Measurements from ENCODE around the gene FBXL13. TPM values are rescaled to one million over a fixed set of nuclear protein-coding genes. Genes with fewer than 3 reads are reported as not detected.
"Not testable (repeated sequence)": the region's sequence is repeated elsewhere in the genome, so short reads cannot be mapped to it uniquely, and the experiment has no call there.

The FBXL13 gene
- total RNA-seq, 2 experiments from 2014 or later, result 0.32 to 0.83 TPM

DNA sequence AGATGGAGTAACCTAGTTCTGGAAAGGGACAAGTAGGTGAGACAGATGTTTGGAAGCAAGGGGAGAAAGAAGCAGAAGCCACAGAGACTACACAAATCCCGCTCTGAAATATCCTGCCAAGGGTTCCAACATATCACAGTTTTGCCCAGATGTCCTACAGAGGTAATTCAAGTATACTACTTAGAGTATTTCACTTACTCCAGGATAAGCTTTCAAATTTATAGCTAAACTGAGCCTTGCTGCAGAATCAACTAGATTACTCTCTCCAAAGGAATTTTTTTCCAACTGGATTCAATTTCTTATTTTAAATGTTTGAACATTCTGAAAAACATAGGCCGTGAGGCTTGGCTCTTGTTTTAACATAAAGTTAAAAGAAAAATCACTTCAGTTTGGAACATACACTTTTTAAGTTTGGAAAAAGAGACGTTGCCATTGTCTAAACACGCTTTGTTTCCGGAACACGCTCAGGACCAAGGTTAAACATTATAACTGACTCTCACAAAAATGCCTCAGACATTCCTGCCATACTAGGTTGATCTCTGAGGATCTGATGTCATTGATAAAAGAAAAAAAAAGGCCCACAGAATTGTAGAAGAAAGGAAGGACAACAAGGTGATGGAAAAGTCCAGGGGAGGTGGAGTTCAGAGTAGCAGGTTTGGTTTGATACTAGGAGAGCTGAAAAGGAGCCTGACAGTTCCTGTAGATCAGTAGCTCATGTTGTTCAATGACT is 251.0 kb downstream of the FBXL13 start:
- Mint-ChIP-seq H3K27ac (no peak overlapping the region), H3K27me3 (no peaks in the 10 kb centered on the region), H3K36me3 (ENCODE audit: low read depth) (peaks cover 10% of the 10 kb centered on the region), H3K9me3 (ENCODE audit: low read depth) (no peaks in the 10 kb centered on the region), H3K4me3 (no peak overlapping the region), H3K4me1 (no peaks in the 10 kb centered on the region)
- no peak for ATAC-seq
- ChIA-PET CTCF (no interaction called here), POLR2A (no interaction called here)
- intact Hi-C loops (cut with DNase I, micrococcal nuclease), result no loop called here
- no peak for DNase-seq

DNA sequence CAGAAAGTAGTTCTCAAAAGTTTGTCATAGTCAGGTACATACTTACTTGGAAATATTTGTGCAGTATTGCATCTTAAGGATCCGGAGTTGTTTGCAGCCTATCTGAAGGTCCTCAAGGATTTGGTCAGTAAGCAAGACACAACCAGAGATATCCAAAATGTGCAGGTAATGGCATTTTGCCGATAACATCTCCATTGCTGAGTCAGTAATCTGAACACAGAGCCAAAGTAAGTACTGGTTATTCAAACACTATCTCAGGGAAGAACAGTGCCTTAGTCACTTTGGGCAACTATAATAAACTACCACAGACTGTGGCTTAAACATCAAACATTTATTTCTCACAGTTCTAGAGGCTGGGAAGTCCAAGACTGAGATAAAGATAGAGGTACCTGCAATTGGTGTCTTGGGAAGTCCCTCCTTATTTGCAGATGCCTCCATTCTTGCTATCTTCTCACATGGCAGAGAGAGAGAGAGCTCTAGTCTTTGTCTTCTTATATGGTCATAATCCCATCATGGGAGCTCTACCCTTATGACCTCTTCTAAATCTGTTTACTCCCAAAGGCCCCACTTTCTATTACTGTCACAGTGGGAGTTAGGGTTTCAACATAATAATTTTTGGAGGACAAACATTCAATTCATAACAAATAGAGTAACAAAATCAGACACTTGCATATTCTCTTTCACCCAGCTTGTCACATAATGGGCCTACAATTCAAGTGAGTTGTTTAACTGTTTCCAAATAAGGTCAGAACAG is 252.4 kb downstream of the FBXL13 start:
- ATAC-seq, result no peak
- Mint-ChIP-seq H3K4me3 (no peak overlapping the region), H3K27ac (no peak overlapping the region), H3K4me1 (no peaks in the 10 kb centered on the region), H3K9me3 (ENCODE audit: low read depth) (no peaks in the 10 kb centered on the region), H3K36me3 (ENCODE audit: low read depth) (peaks cover 7% of the 10 kb centered on the region), H3K27me3 (no peaks in the 10 kb centered on the region)
- DNase-seq, result no peak
- POLR2A ChIA-PET, result no interaction called here
- intact Hi-C loops (cut with DNase I, micrococcal nuclease), result no loop called here
- CTCF ChIA-PET, result no interaction called here

DNA sequence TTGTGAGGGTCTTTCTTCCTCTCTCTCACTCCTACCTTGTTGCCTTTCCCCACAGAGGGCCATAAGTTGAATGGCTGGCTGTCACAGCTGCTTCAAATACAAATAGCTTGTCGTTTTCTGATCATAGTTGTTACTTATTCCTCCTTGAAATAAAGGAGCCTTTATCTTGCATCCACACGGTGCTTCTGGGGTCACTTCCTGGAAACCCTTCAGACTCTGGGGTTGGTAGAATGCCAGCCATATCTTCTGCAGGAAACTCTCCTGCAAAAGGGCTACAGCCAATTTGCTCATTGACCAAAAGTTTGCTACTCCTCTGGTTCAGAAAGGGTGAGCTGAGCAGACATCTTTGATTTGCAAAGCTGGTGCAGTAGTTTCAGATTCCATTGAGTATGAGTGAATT is 255.4 kb downstream of the FBXL13 start:
- H3K27ac Mint-ChIP-seq, result no peak overlapping the region
- no peak for DNase-seq
- ChIA-PET POLR2A (no interaction called here), CTCF (interaction anchor here (1.7 kb wide), 1 partner anchor 13 kb away, joined by 4 read pairs; no protein-coding TSS in a partner anchor)
- H3K27me3 Mint-ChIP-seq, result no peaks in the 10 kb centered on the region
- no peak for ATAC-seq
- intact Hi-C loops (cut with DNase I, micrococcal nuclease), result no loop called here
- peaks cover 1% of the 10 kb centered on the region for H3K4me1 Mint-ChIP-seq
- no peaks in the 10 kb centered on the region for H3K9me3 Mint-ChIP-seq (ENCODE audit: low read depth)
- peaks cover 5% of the 10 kb centered on the region for H3K36me3 Mint-ChIP-seq (ENCODE audit: low read depth)
- H3K4me3 Mint-ChIP-seq, result no peak overlapping the region

- H3K4me3 Mint-ChIP-seq, result no peak overlapping the region
- ATAC-seq, result no peak
- H3K27ac Mint-ChIP-seq, result no peak overlapping the region
- no peak for DNase-seq
- H3K36me3 Mint-ChIP-seq (ENCODE audit: low read depth), result peaks cover 5% of the 10 kb centered on the region
- intact Hi-C loops (cut with DNase I, micrococcal nuclease), result no loop called here
- H3K9me3 Mint-ChIP-seq (ENCODE audit: low read depth), result no peaks in the 10 kb centered on the region
- CTCF ChIA-PET, result no interaction called here
- H3K27me3 Mint-ChIP-seq, result no peaks in the 10 kb centered on the region
- H3K4me1 Mint-ChIP-seq, result peaks cover 12% of the 10 kb centered on the region
- POLR2A ChIA-PET, result no interaction called here
Observed at GRCh38 chr7:102817616-102818573, 256.7 kb downstream of the FBXL13 start.

DNA sequence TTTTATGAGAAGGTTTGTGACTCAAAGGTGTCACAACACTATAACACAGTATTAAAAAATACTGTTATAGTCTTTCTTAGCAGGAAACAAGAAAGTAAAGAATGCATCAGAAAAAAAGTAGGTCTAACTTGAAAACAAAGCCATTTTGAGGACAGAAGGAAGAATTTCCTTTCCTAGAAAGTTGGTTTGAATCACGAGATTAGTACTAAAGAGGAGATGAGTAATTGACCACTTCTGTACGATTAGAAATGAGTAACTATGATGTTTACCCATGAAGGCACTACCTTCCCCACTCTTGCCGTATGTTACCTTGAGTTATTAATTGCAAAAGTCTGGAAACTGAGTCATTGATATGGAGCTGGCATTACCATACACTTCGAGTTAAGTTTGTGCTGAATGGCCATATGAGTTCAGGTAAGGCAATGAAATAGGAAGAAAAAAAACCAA is 260.5 kb downstream of the FBXL13 start:
- ATAC-seq, result peak; percentile 95
- intact Hi-C loops (cut with DNase I, micrococcal nuclease), result loop anchor here (1.0 kb wide), 2 partner anchors 21 to 61 kb away; no protein-coding TSS in a partner anchor
- Mint-ChIP-seq H3K4me1 (peaks cover 12% of the 10 kb centered on the region), H3K27ac (peak overlapping the region; percentile 31), H3K4me3 (no peak overlapping the region), H3K27me3 (no peaks in the 10 kb centered on the region), H3K36me3 (ENCODE audit: low read depth) (peaks cover 6% of the 10 kb centered on the region), H3K9me3 (ENCODE audit: low read depth) (no peaks in the 10 kb centered on the region)
- DNase-seq, result no peak
- CTCF ChIA-PET, result interaction anchor here (1.2 kb wide), 1 partner anchor 245 kb away, joined by 3 read pairs; no protein-coding TSS in a partner anchor
- POLR2A ChIA-PET, result no interaction called here

DNA sequence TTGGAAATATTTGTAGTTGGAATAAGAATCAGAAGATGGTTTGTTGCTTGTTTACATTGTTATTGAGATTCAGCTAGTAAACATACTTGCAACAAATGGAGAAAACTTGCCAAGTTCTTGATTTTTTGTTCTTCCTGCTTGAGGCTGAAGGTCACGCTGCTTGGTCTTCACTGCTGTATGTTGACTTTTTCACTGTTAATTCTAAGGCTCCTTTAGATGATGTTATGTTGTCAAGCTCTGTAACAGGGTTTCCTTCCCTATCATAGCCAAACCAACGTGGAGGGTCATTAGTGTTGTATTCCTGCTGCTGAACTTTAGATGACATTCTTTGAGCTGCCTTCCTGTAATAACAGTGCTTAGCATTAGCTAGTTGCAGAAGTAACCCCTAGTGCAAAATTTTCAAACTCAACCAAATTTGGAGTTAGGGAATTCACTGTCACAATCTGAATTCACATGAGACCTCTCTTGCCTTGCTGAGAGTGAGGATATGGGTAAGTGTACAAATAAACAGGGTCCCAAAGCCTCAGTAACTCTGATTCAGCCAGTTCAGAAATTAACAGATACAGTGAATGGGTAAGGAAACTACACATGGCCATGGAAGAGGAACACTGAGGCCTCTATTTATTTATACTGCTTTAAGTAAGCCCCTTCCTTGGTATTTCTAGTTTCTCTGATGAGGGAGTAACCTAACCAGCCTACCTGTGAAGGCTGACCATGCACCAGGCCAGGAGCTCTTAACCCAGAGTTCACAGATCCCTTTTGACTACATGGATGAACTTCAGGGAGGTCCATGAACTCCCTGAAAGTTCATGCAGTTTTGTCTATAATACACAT is 261.2 kb downstream of the FBXL13 start:
- POLR2A ChIA-PET, result interaction anchor here (0.6 kb wide), 1 partner anchor 249 kb away, joined by 4 read pairs; no protein-coding TSS in a partner anchor
- Mint-ChIP-seq H3K36me3 (ENCODE audit: low read depth) (peaks cover 6% of the 10 kb centered on the region), H3K27ac (peak overlapping the region; percentile 31), H3K4me1 (peaks cover 12% of the 10 kb centered on the region), H3K4me3 (no peak overlapping the region), H3K9me3 (ENCODE audit: low read depth) (no peaks in the 10 kb centered on the region), H3K27me3 (no peaks in the 10 kb centered on the region)
- DNase-seq (no peak), ATAC-seq (peak; percentile 32)
- intact Hi-C loops (cut with DNase I, micrococcal nuclease), result loop anchor here (1.0 kb wide), 2 partner anchors 22 to 62 kb away; no protein-coding TSS in a partner anchor
- CTCF ChIA-PET, result interaction anchor here (1.2 kb wide), 1 partner anchor 246 kb away, joined by 3 read pairs; no protein-coding TSS in a partner anchor

DNA sequence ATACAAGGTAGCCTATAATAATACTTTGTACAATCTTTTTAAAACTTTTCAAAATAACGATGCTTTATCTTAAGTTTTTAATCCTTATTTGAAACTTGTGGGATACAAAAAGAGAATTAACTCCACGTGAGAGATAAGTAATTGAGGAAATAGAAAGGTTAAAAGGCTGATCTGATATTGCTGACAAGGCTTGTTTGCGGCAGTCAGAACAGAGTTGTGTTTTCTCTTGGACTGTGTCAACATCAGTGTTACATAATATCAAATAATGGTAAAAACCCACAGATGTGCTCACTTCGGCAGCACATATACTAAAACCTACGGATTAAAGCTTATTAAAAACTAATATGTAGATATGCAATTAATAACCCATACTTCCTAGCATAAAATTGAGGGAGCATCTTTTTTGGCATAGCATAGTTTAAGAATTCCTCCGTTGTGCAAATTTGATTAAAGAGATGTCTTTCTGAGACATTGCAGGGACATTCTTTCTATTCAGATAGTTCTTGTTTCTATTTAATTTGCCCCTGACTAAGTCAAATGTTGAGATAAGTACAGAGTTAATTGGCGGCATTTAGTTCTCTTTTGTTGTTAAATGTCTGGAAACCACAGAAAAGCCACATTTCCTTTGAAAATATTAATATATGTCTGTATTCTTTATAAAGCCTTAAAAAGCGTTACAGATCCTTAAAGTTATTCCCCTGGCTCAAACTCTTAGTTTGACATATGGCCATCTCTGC is 262.5 kb downstream of the FBXL13 start:
- CTCF ChIA-PET, result no interaction called here
- H3K27me3 Mint-ChIP-seq, result no peaks in the 10 kb centered on the region

DNA sequence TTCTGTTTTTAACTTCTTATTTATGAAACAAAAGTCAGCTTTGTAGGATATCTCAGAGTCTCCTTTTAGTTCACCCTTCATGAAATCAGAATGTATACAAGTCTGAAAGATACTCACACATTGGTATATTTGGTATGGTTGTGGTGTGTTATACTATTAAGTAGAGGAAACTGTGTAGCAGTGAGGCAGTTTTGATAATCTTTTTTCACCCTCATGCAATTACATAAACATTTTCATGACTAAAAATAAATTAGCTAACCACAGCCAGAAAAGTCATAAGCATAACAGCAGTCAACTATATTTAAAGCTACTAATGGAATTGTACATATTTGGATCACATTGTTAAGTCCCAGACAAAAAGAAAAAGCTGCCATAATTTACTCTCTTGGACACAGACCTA is 263.7 kb downstream of the FBXL13 start:
- POLR2A ChIA-PET, result no interaction called here
- H3K4me1 Mint-ChIP-seq, result peaks cover 12% of the 10 kb centered on the region
- DNase-seq (no peak), ATAC-seq (no peak)
- CTCF ChIA-PET, result interaction anchor here (0.6 kb wide), 1 partner anchor 1546 kb away, joined by 3 read pairs; no protein-coding TSS in a partner anchor
- intact Hi-C loops (cut with DNase I, micrococcal nuclease), result no loop called here
- H3K36me3 Mint-ChIP-seq (ENCODE audit: low read depth), result peaks cover 3% of the 10 kb centered on the region
- H3K4me3 Mint-ChIP-seq, result no peak overlapping the region
- H3K27ac Mint-ChIP-seq, result no peak overlapping the region
- H3K27me3 Mint-ChIP-seq, result no peaks in the 10 kb centered on the region
- no peaks in the 10 kb centered on the region for H3K9me3 Mint-ChIP-seq (ENCODE audit: low read depth)

More for the DNA sequence above, 262.5 kb downstream of the FBXL13 start:
- H3K4me3 Mint-ChIP-seq, result no peak overlapping the region
- peaks cover 1% of the 10 kb centered on the region for H3K36me3 Mint-ChIP-seq (ENCODE audit: low read depth)
- ATAC-seq, result no peak
- POLR2A ChIA-PET, result no interaction called here
- intact Hi-C loops (cut with DNase I, micrococcal nuclease), result no loop called here
- H3K9me3 Mint-ChIP-seq (ENCODE audit: low read depth), result no peaks in the 10 kb centered on the region
- no peak for DNase-seq
- H3K27ac Mint-ChIP-seq, result no peak overlapping the region
- H3K4me1 Mint-ChIP-seq, result peaks cover 12% of the 10 kb centered on the region

GRCh38 chr7:102806613-102807012 is 268.0 kb downstream of the FBXL13 start:
- Mint-ChIP-seq H3K4me3 (no peak overlapping the region), H3K36me3 (ENCODE audit: low read depth) (peaks cover 3% of the 10 kb centered on the region), H3K4me1 (no peaks in the 10 kb centered on the region), H3K27ac (no peak overlapping the region), H3K27me3 (no peaks in the 10 kb centered on the region), H3K9me3 (ENCODE audit: low read depth) (peaks cover 13% of the 10 kb centered on the region)
- DNase-seq (no peak), ATAC-seq (no peak)
- ChIA-PET POLR2A (no interaction called here), CTCF (no interaction called here)
- intact Hi-C loops (cut with DNase I, micrococcal nuclease), result no loop called here

DNA sequence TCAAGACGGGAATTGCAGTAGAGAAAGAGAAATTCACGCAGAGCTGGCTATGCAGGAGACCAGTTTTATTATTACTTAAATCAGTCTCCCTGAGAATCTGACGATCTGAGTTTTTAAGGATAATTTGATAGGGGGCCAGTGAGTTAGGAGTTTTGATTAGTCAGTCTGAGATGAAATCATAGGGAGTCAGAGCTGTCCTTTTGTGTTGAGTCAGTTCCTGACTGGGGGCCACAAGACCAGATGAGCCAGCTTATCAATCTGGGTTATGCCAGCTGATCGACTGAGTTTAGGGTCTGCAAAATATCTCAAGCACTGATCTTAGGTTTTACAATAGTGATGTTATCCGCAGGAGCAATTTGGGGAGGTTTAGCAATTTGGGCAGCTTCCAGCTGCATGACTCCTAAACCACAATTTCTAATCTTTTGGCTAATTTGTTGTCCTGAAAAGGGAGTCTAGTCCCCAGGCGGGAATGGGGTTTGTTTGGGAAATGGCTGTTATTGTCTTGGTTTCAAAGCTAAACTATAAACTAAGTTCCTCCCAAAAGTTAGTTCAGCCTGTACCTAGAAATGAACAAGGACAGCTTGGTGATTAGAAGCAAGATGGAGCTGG is 278.5 kb downstream of the FBXL13 start:
- peaks cover 18% of the 10 kb centered on the region for H3K36me3 Mint-ChIP-seq (ENCODE audit: low read depth)
- intact Hi-C loops (cut with DNase I, micrococcal nuclease); CTCF ChIA-PET; H3K27me3 Mint-ChIP-seq; DNase-seq; H3K27ac Mint-ChIP-seq; ATAC-seq; POLR2A ChIA-PET; H3K4me3 Mint-ChIP-seq; H3K4me1 Mint-ChIP-seq; H3K9me3 Mint-ChIP-seq (ENCODE audit: low read depth): not testable (repeated sequence)
